Measurements from ENCODE around the gene AJAP1. TPM values are rescaled to one million over a fixed set of nuclear protein-coding genes. Genes with fewer than 3 reads are reported as not detected.

Gene AJAP1
- total RNA-seq, 1 experiment from 2014 or later = not detected

GRCh38 chr1:4696753-4697152 is 42.3 kb downstream of the AJAP1 start:
- peaks cover 28% of the 10 kb centered on the region for H3K9me3 ChIP-seq (replicated peaks)
- H3K4me1 ChIP-seq (replicated peaks) = no peaks in the 10 kb centered on the region
- DNase-seq (ENCODE audit: low read depth in 1 of 2, low spot score in 2 of 2) = no peak
- no peak overlapping the region for H3K4me3 ChIP-seq
- H3K27me3 ChIP-seq (replicated peaks) = no peaks in the 10 kb centered on the region
- no peaks in the 10 kb centered on the region for H3K36me3 ChIP-seq
- no peak overlapping the region for H3K27ac ChIP-seq

- H3K27ac ChIP-seq = no peak overlapping the region
- no peaks in the 10 kb centered on the region for H3K27me3 ChIP-seq (replicated peaks)
- no peak overlapping the region for H3K4me3 ChIP-seq
- DNase-seq (ENCODE audit: low read depth in 1 of 2, low spot score in 2 of 2) = no peak
- peaks cover 28% of the 10 kb centered on the region for H3K9me3 ChIP-seq (replicated peaks)
- no peaks in the 10 kb centered on the region for H3K4me1 ChIP-seq (replicated peaks)
- no peaks in the 10 kb centered on the region for H3K36me3 ChIP-seq
Observed at GRCh38 chr1:4697801-4698200, 43.4 kb downstream of the AJAP1 start.

- Histone ChIP-seq H3K4me1 (replicated peaks) (no peaks in the 10 kb centered on the region), H3K9me3 (replicated peaks) (peaks cover 28% of the 10 kb centered on the region), H3K4me3 (no peak overlapping the region), H3K36me3 (no peaks in the 10 kb centered on the region), H3K27me3 (replicated peaks) (no peaks in the 10 kb centered on the region), H3K27ac (no peak overlapping the region)
- no peak for DNase-seq (ENCODE audit: low read depth in 1 of 2, low spot score in 2 of 2)
Observed at GRCh38 chr1:4698911-4699310, 44.5 kb downstream of the AJAP1 start.

- no peak for DNase-seq (ENCODE audit: low read depth in 1 of 2, low spot score in 2 of 2)
Observed at GRCh38 chr1:4699376-4700301, 45.2 kb downstream of the AJAP1 start.

GRCh38 chr1:4700801-4701200 is 46.4 kb downstream of the AJAP1 start:
- no peak overlapping the region for H3K27ac ChIP-seq
- no peaks in the 10 kb centered on the region for H3K27me3 ChIP-seq (replicated peaks)
- H3K9me3 ChIP-seq (replicated peaks) = peaks cover 24% of the 10 kb centered on the region
- DNase-seq (ENCODE audit: low read depth in 1 of 2, low spot score in 2 of 2) = no peak
- no peaks in the 10 kb centered on the region for H3K4me1 ChIP-seq (replicated peaks)
- H3K36me3 ChIP-seq = no peaks in the 10 kb centered on the region
- H3K4me3 ChIP-seq = no peak overlapping the region

More at GRCh38 chr1:4699376-4700301, 45.2 kb downstream of the AJAP1 start:
- no peak overlapping the region for H3K4me3 ChIP-seq
- H3K27ac ChIP-seq = no peak overlapping the region
- peaks cover 24% of the 10 kb centered on the region for H3K9me3 ChIP-seq (replicated peaks)
- no peaks in the 10 kb centered on the region for H3K4me1 ChIP-seq (replicated peaks)
- no peaks in the 10 kb centered on the region for H3K36me3 ChIP-seq
- H3K27me3 ChIP-seq (replicated peaks) = no peaks in the 10 kb centered on the region

GRCh38 chr1:4701276-4701675 is 46.9 kb downstream of the AJAP1 start:
- Histone ChIP-seq H3K27ac (no peak overlapping the region), H3K4me3 (no peak overlapping the region), H3K4me1 (replicated peaks) (no peaks in the 10 kb centered on the region), H3K36me3 (no peaks in the 10 kb centered on the region), H3K9me3 (replicated peaks) (peaks cover 24% of the 10 kb centered on the region), H3K27me3 (replicated peaks) (no peaks in the 10 kb centered on the region)
- DNase-seq (ENCODE audit: low read depth in 1 of 2, low spot score in 2 of 2) = no peak

- no peaks in the 10 kb centered on the region for H3K4me1 ChIP-seq (replicated peaks)
- no peak overlapping the region for H3K27ac ChIP-seq
- H3K27me3 ChIP-seq (replicated peaks) = no peaks in the 10 kb centered on the region
- DNase-seq (ENCODE audit: low read depth in 1 of 2, low spot score in 2 of 2) = no peak
- H3K9me3 ChIP-seq (replicated peaks) = peaks cover 17% of the 10 kb centered on the region
- no peaks in the 10 kb centered on the region for H3K36me3 ChIP-seq
- no peak overlapping the region for H3K4me3 ChIP-seq
Observed at GRCh38 chr1:4702464-4702863, 48.1 kb downstream of the AJAP1 start.

- no peak overlapping the region for H3K4me3 ChIP-seq
- peaks cover 16% of the 10 kb centered on the region for H3K9me3 ChIP-seq (replicated peaks)
- no peak overlapping the region for H3K27ac ChIP-seq
- H3K36me3 ChIP-seq = no peaks in the 10 kb centered on the region
- H3K4me1 ChIP-seq (replicated peaks) = no peaks in the 10 kb centered on the region
- no peak for DNase-seq (ENCODE audit: low read depth in 1 of 2, low spot score in 2 of 2)
- no peaks in the 10 kb centered on the region for H3K27me3 ChIP-seq (replicated peaks)
Observed at GRCh38 chr1:4702932-4703331, 48.5 kb downstream of the AJAP1 start.

GRCh38 chr1:4703646-4704045 is 49.2 kb downstream of the AJAP1 start:
- peaks cover 9% of the 10 kb centered on the region for H3K9me3 ChIP-seq (replicated peaks)
- no peak overlapping the region for H3K27ac ChIP-seq
- DNase-seq (ENCODE audit: low read depth in 1 of 2, low spot score in 2 of 2) = no peak
- no peaks in the 10 kb centered on the region for H3K36me3 ChIP-seq
- H3K4me1 ChIP-seq (replicated peaks) = no peaks in the 10 kb centered on the region
- no peaks in the 10 kb centered on the region for H3K27me3 ChIP-seq (replicated peaks)
- H3K4me3 ChIP-seq = no peak overlapping the region

- Histone ChIP-seq H3K4me3 (no peak overlapping the region), H3K27ac (no peak overlapping the region), H3K27me3 (replicated peaks) (no peaks in the 10 kb centered on the region), H3K4me1 (replicated peaks) (no peaks in the 10 kb centered on the region), H3K36me3 (no peaks in the 10 kb centered on the region), H3K9me3 (replicated peaks) (peaks cover 11% of the 10 kb centered on the region)
- no peak for DNase-seq (ENCODE audit: low read depth in 1 of 2, low spot score in 2 of 2)
Observed at GRCh38 chr1:4708840-4709507, 54.6 kb downstream of the AJAP1 start.

GRCh38 chr1:4709641-4710040 is 55.2 kb downstream of the AJAP1 start:
- Histone ChIP-seq H3K9me3 (replicated peaks) (peaks cover 11% of the 10 kb centered on the region), H3K27ac (no peak overlapping the region), H3K27me3 (replicated peaks) (no peaks in the 10 kb centered on the region), H3K36me3 (no peaks in the 10 kb centered on the region), H3K4me3 (no peak overlapping the region), H3K4me1 (replicated peaks) (no peaks in the 10 kb centered on the region)
- DNase-seq (ENCODE audit: low read depth in 1 of 2, low spot score in 2 of 2) = no peak

GRCh38 chr1:4710592-4711415 is 56.4 kb downstream of the AJAP1 start:
- Histone ChIP-seq H3K9me3 (replicated peaks) (peaks cover 15% of the 10 kb centered on the region), H3K4me3 (no peak overlapping the region), H3K4me1 (replicated peaks) (no peaks in the 10 kb centered on the region), H3K27ac (no peak overlapping the region), H3K27me3 (replicated peaks) (no peaks in the 10 kb centered on the region), H3K36me3 (no peaks in the 10 kb centered on the region)
- DNase-seq (ENCODE audit: low read depth in 1 of 2, low spot score in 2 of 2) = no peak

GRCh38 chr1:4711416-4712275 is 57.2 kb downstream of the AJAP1 start:
- peaks cover 20% of the 10 kb centered on the region for H3K9me3 ChIP-seq (replicated peaks)
- no peak for DNase-seq (ENCODE audit: low read depth in 1 of 2, low spot score in 2 of 2)
- no peaks in the 10 kb centered on the region for H3K4me1 ChIP-seq (replicated peaks)
- H3K4me3 ChIP-seq = no peak overlapping the region
- H3K27me3 ChIP-seq (replicated peaks) = no peaks in the 10 kb centered on the region
- no peaks in the 10 kb centered on the region for H3K36me3 ChIP-seq
- H3K27ac ChIP-seq = no peak overlapping the region
